SH-SY5Y (cell line): Measurements from ENCODE around the gene SH3GL1.

Experiments used
- GATA2 ChIP-seq: IDR thresholded peaks from 2 replicates; pipeline ENCODE4 v1.6.1; 2011; ENCODE audit warnings: mild to moderate bottlenecking, low read depth, low read length
- GATA3 ChIP-seq: IDR thresholded peaks from 2 replicates; pipeline ENCODE4 v1.6.1; 2011; ENCODE audit warnings: low read depth, mild to moderate bottlenecking, low read length, moderate library complexity

- TF ChIP-seq GATA3: no peak
- TF ChIP-seq GATA2: no peak
These were observed 45.8 kb upstream of the SH3GL1 start for GRCh38 chr19:4445963-4446703.
